ENCODE results near the gene ZNHIT6.
A peak's percentile ranks its signal among the peaks of the same experiment; 100 is the strongest.

ZNHIT6 gene

DNA sequence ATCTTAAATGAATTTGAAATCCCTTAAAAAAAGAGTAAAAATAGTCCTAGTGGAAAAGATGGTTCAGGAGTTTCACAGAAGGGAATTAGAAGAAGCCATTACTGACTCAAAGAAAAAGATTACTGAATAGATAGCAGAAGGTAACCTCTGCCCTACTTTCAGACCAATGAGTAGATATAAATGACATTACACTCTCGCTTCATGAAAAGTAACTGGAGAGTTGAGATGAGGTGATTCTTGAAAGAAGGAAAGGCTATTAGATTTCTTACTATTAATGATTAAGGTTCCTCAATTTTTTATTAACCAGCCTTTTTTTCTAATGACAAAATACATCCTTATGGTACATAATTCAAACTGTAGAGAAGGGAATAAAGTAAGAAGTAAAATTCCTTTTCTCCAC is 99.4 kb downstream of the ZNHIT6 start:
- TF ChIP-seq, protein P1, sequence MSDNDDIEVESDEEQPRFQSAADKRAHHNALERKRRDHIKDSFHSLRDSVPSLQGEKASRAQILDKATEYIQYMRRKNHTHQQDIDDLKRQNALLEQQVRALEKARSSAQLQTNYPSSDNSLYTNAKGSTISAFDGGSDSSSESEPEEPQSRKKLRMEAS (IDR thresholded peaks at IDR 0.05; ENCODE audit: low read depth, low read length), result no peak
- TF ChIP-seq, protein P2, sequence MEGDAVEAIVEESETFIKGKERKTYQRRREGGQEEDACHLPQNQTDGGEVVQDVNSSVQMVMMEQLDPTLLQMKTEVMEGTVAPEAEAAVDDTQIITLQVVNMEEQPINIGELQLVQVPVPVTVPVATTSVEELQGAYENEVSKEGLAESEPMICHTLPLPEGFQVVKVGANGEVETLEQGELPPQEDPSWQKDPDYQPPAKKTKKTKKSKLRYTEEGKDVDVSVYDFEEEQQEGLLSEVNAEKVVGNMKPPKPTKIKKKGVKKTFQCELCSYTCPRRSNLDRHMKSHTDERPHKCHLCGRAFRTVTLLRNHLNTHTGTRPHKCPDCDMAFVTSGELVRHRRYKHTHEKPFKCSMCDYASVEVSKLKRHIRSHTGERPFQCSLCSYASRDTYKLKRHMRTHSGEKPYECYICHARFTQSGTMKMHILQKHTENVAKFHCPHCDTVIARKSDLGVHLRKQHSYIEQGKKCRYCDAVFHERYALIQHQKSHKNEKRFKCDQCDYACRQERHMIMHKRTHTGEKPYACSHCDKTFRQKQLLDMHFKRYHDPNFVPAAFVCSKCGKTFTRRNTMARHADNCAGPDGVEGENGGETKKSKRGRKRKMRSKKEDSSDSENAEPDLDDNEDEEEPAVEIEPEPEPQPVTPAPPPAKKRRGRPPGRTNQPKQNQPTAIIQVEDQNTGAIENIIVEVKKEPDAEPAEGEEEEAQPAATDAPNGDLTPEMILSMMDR (IDR thresholded peaks at IDR 0.05; ENCODE audit: low read depth, low read length), result no peak
- TF ChIP-seq MYC (IDR thresholded peaks at IDR 0.05; ENCODE audit: low read depth, low read length) (no peak), POLR2A (IDR thresholded peaks at IDR 0.05; ENCODE audit: extremely low read depth, insufficient read length) (no peak)
- no peak overlapping the region for H3K4me3 ChIP-seq (ENCODE audit: low read depth, low read length)
- DNase-seq (ENCODE audit: low read depth), result no peak

DNA sequence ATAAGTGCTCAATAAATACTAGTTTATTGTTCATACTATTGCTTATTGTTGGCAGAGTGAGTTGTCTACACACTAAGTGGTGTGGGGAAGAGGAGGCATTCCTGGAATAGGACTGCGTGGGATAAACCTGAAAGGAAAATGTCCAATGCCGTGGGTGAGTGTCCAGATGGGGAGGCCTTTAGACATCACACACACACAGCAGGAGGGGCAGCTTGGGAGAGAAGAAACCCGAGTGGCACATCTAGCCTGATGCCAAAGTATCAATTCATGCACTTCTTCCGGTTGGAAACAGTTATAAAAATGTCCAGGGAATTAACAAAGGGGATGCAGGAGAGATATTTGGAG is 100.3 kb downstream of the ZNHIT6 start:
- no peak overlapping the region for H3K4me3 ChIP-seq (ENCODE audit: low read depth, low read length)
- TF ChIP-seq, protein P2 (IDR thresholded peaks at IDR 0.05; ENCODE audit: low read depth, low read length), result no peak
- TF ChIP-seq POLR2A (IDR thresholded peaks at IDR 0.05; ENCODE audit: extremely low read depth, insufficient read length), result no peak
- TF ChIP-seq, protein P1 (IDR thresholded peaks at IDR 0.05; ENCODE audit: low read depth, low read length), result no peak
- no peak for TF ChIP-seq MYC (IDR thresholded peaks at IDR 0.05; ENCODE audit: low read depth, low read length)
- DNase-seq (ENCODE audit: low read depth), result no peak

DNA sequence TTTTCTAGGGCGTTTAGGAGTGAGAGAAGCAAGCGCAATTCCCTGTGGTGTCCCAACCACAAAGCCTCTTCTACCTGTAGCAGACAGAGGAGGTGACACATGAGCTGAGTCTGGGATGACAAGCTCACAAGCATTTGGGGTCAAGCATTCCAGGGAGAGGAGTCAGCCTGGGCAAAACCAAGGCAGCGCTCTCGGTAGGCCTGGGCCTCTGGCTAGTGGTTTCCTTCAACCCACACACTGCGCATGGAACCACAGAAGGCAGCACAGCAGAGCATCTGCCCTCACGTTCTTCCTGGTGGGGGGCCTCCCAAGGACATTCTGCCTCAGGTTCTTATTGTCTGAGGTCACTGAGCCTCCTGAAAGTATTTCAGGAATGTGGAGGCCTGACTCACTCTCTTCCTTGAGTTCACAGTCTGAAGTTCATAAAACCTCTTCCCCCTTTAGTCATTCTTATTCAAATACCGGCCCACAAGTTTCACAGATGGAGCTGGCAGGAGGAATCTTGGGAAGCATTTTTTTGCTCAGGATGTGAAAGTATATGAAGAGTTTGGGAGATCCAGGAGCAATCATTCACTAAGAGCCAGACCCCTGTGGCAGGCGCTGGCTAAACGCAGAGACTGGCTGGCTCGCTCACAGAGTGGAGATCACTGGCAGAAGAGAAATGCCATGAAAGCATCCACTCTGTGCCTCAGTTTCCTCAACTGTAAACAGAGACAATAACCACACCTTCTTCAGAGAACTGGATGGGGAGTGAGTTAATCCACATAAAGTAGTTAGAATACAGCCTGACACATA is 100.9 kb downstream of the ZNHIT6 start:
- DNase-seq (ENCODE audit: low read depth), result no peak
- TF ChIP-seq POLR2A (IDR thresholded peaks at IDR 0.05; ENCODE audit: extremely low read depth, insufficient read length) (no peak), MYC (IDR thresholded peaks at IDR 0.05; ENCODE audit: low read depth, low read length) (no peak)
- TF ChIP-seq, protein P2 (IDR thresholded peaks at IDR 0.05; ENCODE audit: low read depth, low read length), result no peak
- TF ChIP-seq, protein P1 (IDR thresholded peaks at IDR 0.05; ENCODE audit: low read depth, low read length), result no peak
- H3K4me3 ChIP-seq (ENCODE audit: low read depth, low read length), result no peak overlapping the region

DNA sequence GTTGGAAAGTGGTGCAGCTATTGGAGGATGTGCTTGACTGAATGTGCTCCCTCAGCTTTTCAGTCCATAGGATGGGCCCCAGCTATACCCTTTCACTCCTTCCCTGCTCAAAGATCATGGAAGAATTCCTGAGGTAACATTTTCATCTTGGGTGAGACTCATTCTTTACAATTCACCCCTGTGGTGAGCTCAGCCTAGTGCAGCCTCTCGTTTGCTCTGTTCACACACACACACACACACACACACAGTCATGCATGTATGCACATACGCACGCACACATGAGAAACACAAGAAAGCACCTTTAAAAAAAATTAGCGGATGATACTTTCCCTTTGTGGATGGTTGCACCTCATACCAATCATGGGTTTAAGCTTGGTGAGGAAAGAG is 101.8 kb downstream of the ZNHIT6 start:
- DNase-seq (ENCODE audit: low read depth), result no peak
- H3K4me3 ChIP-seq (ENCODE audit: low read depth, low read length), result no peak overlapping the region
- TF ChIP-seq MYC (IDR thresholded peaks at IDR 0.05; ENCODE audit: low read depth, low read length) (no peak), POLR2A (IDR thresholded peaks at IDR 0.05; ENCODE audit: extremely low read depth, insufficient read length) (no peak)
- TF ChIP-seq, protein P1 (IDR thresholded peaks at IDR 0.05; ENCODE audit: low read depth, low read length), result no peak
- TF ChIP-seq, protein P2 (IDR thresholded peaks at IDR 0.05; ENCODE audit: low read depth, low read length), result no peak

DNA sequence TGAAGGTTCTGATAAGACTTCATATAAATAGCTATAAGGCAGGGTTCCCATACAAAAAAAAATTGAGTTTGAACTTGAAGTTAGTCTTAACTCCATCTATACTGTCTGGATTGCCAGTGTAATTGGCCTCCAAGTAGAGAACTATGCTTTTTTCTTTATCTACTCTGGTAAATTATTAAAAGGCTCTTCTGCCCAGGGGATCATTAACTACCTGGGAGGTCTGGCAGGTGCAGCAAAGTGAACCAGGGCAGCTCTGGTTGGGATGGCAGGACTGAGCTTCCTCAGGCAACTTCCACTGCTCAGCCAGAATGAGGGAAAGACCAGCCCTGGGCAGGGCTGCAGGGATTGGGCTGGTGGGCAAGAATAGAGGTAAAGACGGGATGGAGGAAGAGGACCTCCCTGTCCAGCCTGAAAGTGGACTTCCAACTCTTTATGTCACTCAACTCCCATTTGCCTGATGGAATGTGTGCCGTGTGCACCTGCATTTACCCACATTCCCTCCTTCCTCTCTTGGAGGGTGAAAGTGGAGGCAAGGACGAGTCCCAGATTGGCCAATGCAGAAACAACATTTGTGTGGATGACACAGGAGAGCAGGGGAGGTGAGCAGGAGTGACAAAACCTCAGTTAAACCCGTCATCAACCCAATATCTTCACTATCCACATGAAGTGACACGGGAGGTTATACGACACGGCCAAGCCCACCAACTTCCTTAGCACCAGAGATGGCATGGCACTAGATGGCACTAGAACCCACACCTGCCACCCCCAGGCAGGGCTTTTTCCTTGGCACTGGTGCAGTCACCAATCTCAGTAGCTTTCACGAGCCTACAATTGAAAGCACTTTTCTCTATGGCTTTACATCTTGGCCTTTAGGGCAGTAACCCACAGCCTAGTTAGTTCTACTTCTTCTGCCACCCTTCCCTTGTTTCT is 102.5 kb downstream of the ZNHIT6 start:
- DNase-seq (ENCODE audit: low read depth), result no peak
- H3K4me3 ChIP-seq (ENCODE audit: low read depth, low read length), result no peak overlapping the region
- TF ChIP-seq, protein P2 (IDR thresholded peaks at IDR 0.05; ENCODE audit: low read depth, low read length), result peak; percentile 5
- TF ChIP-seq MYC (IDR thresholded peaks at IDR 0.05; ENCODE audit: low read depth, low read length), result no peak
